ENCODE data around the gene RIN1. TPM values are rescaled to one million over a fixed set of nuclear protein-coding genes. Genes with fewer than 3 reads are reported as not detected.

RIN1 gene
- total and polyA plus RNA-seq, 2 experiments from 2014 or later = 6.2 to 9.5 TPM

- Histone ChIP-seq H3K27ac (no peak overlapping the region), H3K36me3 (replicated peaks; ENCODE audit: insufficient read depth, low read depth) (no peaks in the 10 kb centered on the region), H3K9me3 (ENCODE audit: low read depth) (no peaks in the 10 kb centered on the region), H3K27me3 (no peaks in the 10 kb centered on the region), H2AFZ (no peak overlapping the region), H3K9me2 (replicated peaks; ENCODE audit: insufficient read depth) (no peaks in the 10 kb centered on the region), H4K20me1 (ENCODE audit: insufficient read depth, poor library complexity, severe bottlenecking) (no peaks in the 10 kb centered on the region), H3K4me3 (no peak overlapping the region), H3K4me1 (ENCODE audit: insufficient read depth) (no peaks in the 10 kb centered on the region), H3K79me2 (peaks cover 14% of the 10 kb centered on the region), H3K4me2 (no peak overlapping the region)
- DNase-seq (ENCODE audit: low spot score) = no peak
- no peak for TF ChIP-seq EZH2 (IDR thresholded peaks at IDR 0.05; ENCODE audit: borderline replicate concordance)
- TF ChIP-seq EZH2phosphoT487 (IDR thresholded peaks at IDR 0.05; ENCODE audit: low read depth, severe bottlenecking, unreplicated experiment) = no peak
- TF ChIP-seq CTCF (IDR thresholded peaks at IDR 0.05; ENCODE audit: poor library complexity) = no peak
- WGBS (ENCODE audit: low lambda C conversion rate, missing lambda C conversion rate) = 86% methylated on average over 8 of the region's 8 CpGs
Observed at GRCh38 chr11:66310324-66310723, 25.9 kb downstream of the RIN1 start.

GRCh38 chr11:66309475-66309874 lies 26.8 kb downstream of the RIN1 start:
- 57% methylated on average over 3 of the region's 3 CpGs for WGBS (ENCODE audit: low lambda C conversion rate, missing lambda C conversion rate)
- no peak overlapping the region for H3K27ac ChIP-seq
- DNase-seq (ENCODE audit: low spot score) = no peak
- no peak overlapping the region for H3K4me2 ChIP-seq
- H3K9me2 ChIP-seq (replicated peaks; ENCODE audit: insufficient read depth) = no peaks in the 10 kb centered on the region
- H3K79me2 ChIP-seq = peaks cover 6% of the 10 kb centered on the region
- no peaks in the 10 kb centered on the region for H3K4me1 ChIP-seq (ENCODE audit: insufficient read depth)
- H3K9me3 ChIP-seq (ENCODE audit: low read depth) = no peaks in the 10 kb centered on the region
- H3K4me3 ChIP-seq = no peak overlapping the region
- H4K20me1 ChIP-seq (ENCODE audit: insufficient read depth, poor library complexity, severe bottlenecking) = no peaks in the 10 kb centered on the region
- no peak overlapping the region for H2AFZ ChIP-seq
- no peaks in the 10 kb centered on the region for H3K36me3 ChIP-seq (replicated peaks; ENCODE audit: insufficient read depth, low read depth)
- no peaks in the 10 kb centered on the region for H3K27me3 ChIP-seq
- TF ChIP-seq CTCF (IDR thresholded peaks at IDR 0.05; ENCODE audit: poor library complexity) (no peak), EZH2 (IDR thresholded peaks at IDR 0.05; ENCODE audit: borderline replicate concordance) (no peak), EZH2phosphoT487 (IDR thresholded peaks at IDR 0.05; ENCODE audit: low read depth, severe bottlenecking, unreplicated experiment) (no peak)

- no peak for TF ChIP-seq CTCF (IDR thresholded peaks at IDR 0.05; ENCODE audit: poor library complexity)
- TF ChIP-seq EZH2 (IDR thresholded peaks at IDR 0.05; ENCODE audit: borderline replicate concordance) = no peak
- no peak for TF ChIP-seq EZH2phosphoT487 (IDR thresholded peaks at IDR 0.05; ENCODE audit: low read depth, severe bottlenecking, unreplicated experiment)
- H3K9me2 ChIP-seq (replicated peaks; ENCODE audit: insufficient read depth) = no peaks in the 10 kb centered on the region
- H3K9me3 ChIP-seq (ENCODE audit: low read depth) = no peaks in the 10 kb centered on the region
- H3K79me2 ChIP-seq = no peaks in the 10 kb centered on the region
- WGBS (ENCODE audit: low lambda C conversion rate, missing lambda C conversion rate) = 91% methylated on average over 12 of the region's 12 CpGs
- H3K36me3 ChIP-seq (replicated peaks; ENCODE audit: insufficient read depth, low read depth) = no peaks in the 10 kb centered on the region
- no peaks in the 10 kb centered on the region for H4K20me1 ChIP-seq (ENCODE audit: insufficient read depth, poor library complexity, severe bottlenecking)
- no peaks in the 10 kb centered on the region for H3K4me1 ChIP-seq (ENCODE audit: insufficient read depth)
- no peaks in the 10 kb centered on the region for H3K27me3 ChIP-seq
- H3K4me2 ChIP-seq = no peak overlapping the region
- no peak for DNase-seq (ENCODE audit: low spot score)
- H3K27ac ChIP-seq = no peak overlapping the region
- H2AFZ ChIP-seq = no peak overlapping the region
- H3K4me3 ChIP-seq = no peak overlapping the region
Observed at GRCh38 chr11:66302656-66303055, 33.6 kb downstream of the RIN1 start.

GRCh38 chr11:66299186-66299585 lies 37.0 kb downstream of the RIN1 start:
- no peak for TF ChIP-seq EZH2 (IDR thresholded peaks at IDR 0.05; ENCODE audit: borderline replicate concordance)
- TF ChIP-seq EZH2phosphoT487 (IDR thresholded peaks at IDR 0.05; ENCODE audit: low read depth, severe bottlenecking, unreplicated experiment) = no peak
- TF ChIP-seq CTCF (IDR thresholded peaks at IDR 0.05; ENCODE audit: poor library complexity) = no peak
- Histone ChIP-seq H2AFZ (no peak overlapping the region), H4K20me1 (ENCODE audit: insufficient read depth, poor library complexity, severe bottlenecking) (no peaks in the 10 kb centered on the region), H3K9me2 (replicated peaks; ENCODE audit: insufficient read depth) (no peaks in the 10 kb centered on the region), H3K4me1 (ENCODE audit: insufficient read depth) (no peaks in the 10 kb centered on the region), H3K4me2 (no peak overlapping the region), H3K79me2 (no peaks in the 10 kb centered on the region), H3K27ac (no peak overlapping the region), H3K9me3 (ENCODE audit: low read depth) (no peaks in the 10 kb centered on the region), H3K36me3 (replicated peaks; ENCODE audit: insufficient read depth, low read depth) (no peaks in the 10 kb centered on the region), H3K4me3 (no peak overlapping the region), H3K27me3 (no peaks in the 10 kb centered on the region)
- DNase-seq (ENCODE audit: low spot score) = no peak
- WGBS (ENCODE audit: low lambda C conversion rate, missing lambda C conversion rate) = 91% methylated on average over 3 of the region's 3 CpGs

Measured in hepatocyte (in vitro differentiated cells).